Measurements from ENCODE around the gene GPR62.

GPR62 gene

DNA sequence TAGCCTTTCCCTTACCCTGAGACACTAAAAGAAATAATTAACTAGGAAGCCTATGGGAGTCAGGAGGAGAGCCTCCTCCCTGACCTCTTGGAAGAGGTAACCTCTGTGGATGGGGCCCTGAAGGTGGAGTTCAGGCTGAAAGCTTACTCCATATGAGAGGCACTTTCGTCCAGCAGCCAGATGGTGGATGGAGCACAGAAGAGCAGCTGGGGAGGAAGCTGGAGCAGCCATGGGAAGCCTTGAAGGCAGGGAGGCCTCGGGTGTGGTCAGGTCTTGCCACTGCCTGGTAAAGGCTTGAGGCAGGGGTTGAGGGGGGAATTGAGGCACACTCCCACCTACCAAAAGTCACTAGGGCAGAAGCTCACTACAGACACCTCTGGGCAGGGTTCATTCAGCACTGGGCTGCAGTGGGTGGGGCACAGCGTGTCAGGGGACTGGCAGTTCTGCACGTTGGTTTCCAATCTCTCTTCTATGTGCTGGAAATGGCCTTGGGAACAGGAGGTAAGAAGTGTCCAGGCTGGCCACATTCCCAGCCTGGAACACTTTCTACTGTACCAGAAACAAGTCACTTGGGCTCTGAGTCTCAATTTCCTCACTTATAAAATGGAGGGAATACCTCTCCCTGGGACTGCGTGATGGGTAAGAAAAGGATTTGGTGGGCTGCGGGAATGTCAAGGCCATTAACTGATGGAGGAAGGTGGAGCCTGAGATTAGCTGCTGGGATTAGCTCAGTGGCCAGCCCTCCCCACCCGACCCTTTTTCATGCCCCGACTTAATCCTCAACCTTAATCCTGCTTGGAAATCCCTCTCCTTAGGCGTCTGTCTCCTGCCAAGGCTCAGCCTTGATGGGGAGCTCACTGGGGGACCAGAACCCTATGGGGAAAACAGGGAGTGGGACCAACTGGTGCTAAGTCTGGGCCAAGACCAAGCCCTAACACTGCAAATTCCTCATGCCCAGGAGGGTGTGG, 6.7 kb downstream of the GPR62 start:
- Histone ChIP-seq H3K27me3 (ENCODE audit: insufficient read depth, low read length, poor library complexity) (no peaks in the 10 kb centered on the region), H3K4me2 (ENCODE audit: insufficient read depth, low read length) (no peak overlapping the region), H3K4me1 (ENCODE audit: insufficient read depth, low read length) (peaks cover 9% of the 10 kb centered on the region), H3K4me3 (ENCODE audit: low read depth in 1 of 2, low read length in 2 of 2) (no peak overlapping the region), H3K36me3 (ENCODE audit: insufficient read depth, low read length) (no peaks in the 10 kb centered on the region), H3K9me3 (ENCODE audit: insufficient read depth, low read length, severe bottlenecking) (no peaks in the 10 kb centered on the region), H4K20me1 (ENCODE audit: insufficient read depth, low read length) (no peaks in the 10 kb centered on the region), H3K9ac (ENCODE audit: low read depth, low read length) (no peak overlapping the region), H3K27ac (ENCODE audit: low read length) (no peak overlapping the region), H2AFZ (ENCODE audit: low read depth, low read length) (no peak overlapping the region), H3K79me2 (ENCODE audit: insufficient read depth, low read length) (no peaks in the 10 kb centered on the region)
- no peak for ATAC-seq (ENCODE audit: insufficient read depth, low read depth)
- no peak for DNase-seq
- TF ChIP-seq, protein P1, sequence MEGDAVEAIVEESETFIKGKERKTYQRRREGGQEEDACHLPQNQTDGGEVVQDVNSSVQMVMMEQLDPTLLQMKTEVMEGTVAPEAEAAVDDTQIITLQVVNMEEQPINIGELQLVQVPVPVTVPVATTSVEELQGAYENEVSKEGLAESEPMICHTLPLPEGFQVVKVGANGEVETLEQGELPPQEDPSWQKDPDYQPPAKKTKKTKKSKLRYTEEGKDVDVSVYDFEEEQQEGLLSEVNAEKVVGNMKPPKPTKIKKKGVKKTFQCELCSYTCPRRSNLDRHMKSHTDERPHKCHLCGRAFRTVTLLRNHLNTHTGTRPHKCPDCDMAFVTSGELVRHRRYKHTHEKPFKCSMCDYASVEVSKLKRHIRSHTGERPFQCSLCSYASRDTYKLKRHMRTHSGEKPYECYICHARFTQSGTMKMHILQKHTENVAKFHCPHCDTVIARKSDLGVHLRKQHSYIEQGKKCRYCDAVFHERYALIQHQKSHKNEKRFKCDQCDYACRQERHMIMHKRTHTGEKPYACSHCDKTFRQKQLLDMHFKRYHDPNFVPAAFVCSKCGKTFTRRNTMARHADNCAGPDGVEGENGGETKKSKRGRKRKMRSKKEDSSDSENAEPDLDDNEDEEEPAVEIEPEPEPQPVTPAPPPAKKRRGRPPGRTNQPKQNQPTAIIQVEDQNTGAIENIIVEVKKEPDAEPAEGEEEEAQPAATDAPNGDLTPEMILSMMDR (IDR thresholded peaks at IDR 0.05; ENCODE audit: borderline replicate concordance, extremely low read depth, low read length, poor library complexity, severe bottlenecking) = no peak
- TF ChIP-seq EZH2 (IDR thresholded peaks at IDR 0.05; ENCODE audit: borderline replicate concordance, low read depth, low read length, severe bottlenecking) = no peak

DNA sequence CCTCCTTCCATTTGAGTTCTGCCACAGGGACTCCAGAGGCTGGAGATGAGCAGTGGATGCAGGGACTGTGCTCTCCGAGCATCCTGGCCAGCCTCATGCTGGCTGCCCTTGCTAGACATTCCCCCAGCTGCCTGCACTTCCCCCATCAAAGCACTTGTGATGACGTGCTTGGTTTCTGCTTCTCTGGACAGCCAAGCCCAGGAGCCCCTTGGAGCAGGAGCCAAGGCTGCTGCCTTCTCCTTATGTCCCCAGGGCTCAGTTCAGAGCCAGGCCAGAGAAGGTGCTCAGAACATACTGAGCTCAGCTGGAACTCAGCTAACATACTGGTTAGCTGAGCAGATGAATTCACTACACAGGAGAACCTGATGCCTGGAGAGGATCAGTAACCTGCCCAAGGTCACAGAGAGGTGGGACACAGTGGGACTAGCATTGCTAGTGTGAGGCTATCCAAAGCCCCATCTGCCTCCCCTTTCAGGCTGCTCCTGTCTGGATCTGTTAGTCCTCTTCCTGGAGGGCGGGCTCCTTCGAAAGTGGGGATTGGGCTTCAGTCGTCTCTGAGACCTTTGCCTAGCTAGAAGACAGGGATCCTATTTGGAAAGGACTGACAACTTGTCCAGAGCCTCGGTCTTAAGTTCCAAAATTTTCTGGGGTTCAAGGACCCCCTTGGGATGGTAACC, 7.8 kb downstream of the GPR62 start:
- no peak overlapping the region for H3K4me2 ChIP-seq (ENCODE audit: insufficient read depth, low read length)
- peaks cover 16% of the 10 kb centered on the region for H3K4me1 ChIP-seq (ENCODE audit: insufficient read depth, low read length)
- no peaks in the 10 kb centered on the region for H3K79me2 ChIP-seq (ENCODE audit: insufficient read depth, low read length)
- H3K9ac ChIP-seq (ENCODE audit: low read depth, low read length) = no peak overlapping the region
- H3K27me3 ChIP-seq (ENCODE audit: insufficient read depth, low read length, poor library complexity) = no peaks in the 10 kb centered on the region
- no peak overlapping the region for H3K27ac ChIP-seq (ENCODE audit: low read length)
- ATAC-seq (ENCODE audit: insufficient read depth, low read depth) (no peak), DNase-seq (no peak)
- H3K36me3 ChIP-seq (ENCODE audit: insufficient read depth, low read length) = no peaks in the 10 kb centered on the region
- H4K20me1 ChIP-seq (ENCODE audit: insufficient read depth, low read length) = no peaks in the 10 kb centered on the region; the same call in 1 of the 2 replicates
- no peaks in the 10 kb centered on the region for H3K9me3 ChIP-seq (ENCODE audit: insufficient read depth, low read length, severe bottlenecking)
- H2AFZ ChIP-seq (ENCODE audit: low read depth, low read length) = no peak overlapping the region
- TF ChIP-seq, protein P1 (IDR thresholded peaks at IDR 0.05; ENCODE audit: borderline replicate concordance, extremely low read depth, low read length, poor library complexity, severe bottlenecking) = no peak
- TF ChIP-seq EZH2 (IDR thresholded peaks at IDR 0.05; ENCODE audit: borderline replicate concordance, low read depth, low read length, severe bottlenecking) = no peak
- H3K4me3 ChIP-seq (ENCODE audit: low read depth in 1 of 2, low read length in 2 of 2) = no peak overlapping the region

DNA sequence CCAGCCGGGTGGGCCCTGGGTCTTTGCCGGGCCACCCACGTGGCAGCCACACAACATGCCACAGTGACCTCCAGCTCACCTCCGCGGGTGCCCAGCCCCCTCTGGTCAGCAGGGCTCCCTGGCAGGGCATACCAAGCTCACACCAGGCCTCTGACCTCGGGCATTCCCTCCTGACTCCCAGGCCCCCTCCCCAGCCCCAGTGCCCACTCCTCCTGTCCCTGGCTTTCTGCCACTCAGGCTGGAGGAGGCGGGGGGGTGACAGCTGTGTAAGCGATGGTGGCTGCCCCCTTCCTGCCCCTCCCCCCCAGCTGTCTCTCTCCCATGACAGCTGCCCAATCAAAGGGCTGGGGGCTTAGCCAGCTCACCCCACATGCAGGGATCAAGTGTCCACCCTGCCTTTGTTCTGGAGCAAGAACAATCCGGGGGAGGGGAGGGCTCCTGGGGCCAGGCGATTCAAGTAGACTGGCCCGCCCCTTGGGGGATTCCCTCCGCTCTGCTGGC, 8.8 kb downstream of the GPR62 start:
- Histone ChIP-seq H3K4me1 (ENCODE audit: insufficient read depth, low read length) (peaks cover 25% of the 10 kb centered on the region), H4K20me1 (ENCODE audit: insufficient read depth, low read length) (no peaks in the 10 kb centered on the region; the same call in 1 of the 2 replicates), H2AFZ (ENCODE audit: low read depth, low read length) (no peak overlapping the region), H3K36me3 (ENCODE audit: insufficient read depth, low read length) (no peaks in the 10 kb centered on the region; the same call in 1 of the 2 replicates), H3K9me3 (ENCODE audit: insufficient read depth, low read length, severe bottlenecking) (no peaks in the 10 kb centered on the region), H3K4me2 (ENCODE audit: insufficient read depth, low read length) (no peak overlapping the region), H3K4me3 (ENCODE audit: low read depth in 1 of 2, low read length in 2 of 2) (no peak overlapping the region), H3K27me3 (ENCODE audit: insufficient read depth, low read length, poor library complexity) (no peaks in the 10 kb centered on the region), H3K27ac (ENCODE audit: low read length) (no peak overlapping the region), H3K79me2 (ENCODE audit: insufficient read depth, low read length) (no peaks in the 10 kb centered on the region), H3K9ac (ENCODE audit: low read depth, low read length) (no peak overlapping the region)
- ATAC-seq (ENCODE audit: insufficient read depth, low read depth) (no peak), DNase-seq (no peak)
- TF ChIP-seq, protein P1 (IDR thresholded peaks at IDR 0.05; ENCODE audit: borderline replicate concordance, extremely low read depth, low read length, poor library complexity, severe bottlenecking) = no peak
- no peak for TF ChIP-seq EZH2 (IDR thresholded peaks at IDR 0.05; ENCODE audit: borderline replicate concordance, low read depth, low read length, severe bottlenecking)

Data from DND-41 (cell line).